T-cell (primary cell): Measurements from ENCODE around the gene CBX5. TPM values are rescaled to one million over a fixed set of nuclear protein-coding genes. Genes with fewer than 3 reads are reported as not detected.

Experiments
- ATAC-seq, 4 experiments: fragments of 200-7000 bp in 3 of 4; fragments of 150-1000 bp in 1 of 4; cut with Tn5 transposase; replicated peaks in 1 of 4; 1 replicate in 3 of 4; 2 replicates in 1 of 4; pipeline ENCODE4 v1.10.0; 2021; ENCODE audit warnings: moderate library complexity in 3 of 4, mild to moderate bottlenecking in 2 of 4, moderate number of reproducible peaks in 1 of 4
- CTCF ChIA-PET, 2 donors: fragments of 300-600 bp; sonication (Branson Sonifier 250); formaldehyde crosslinking; loops; one replicate each; lab custom pipeline; 2022; ENCODE audit warnings: antibody characterized with exemption in 2 of 2; lab: Charles Lee
- POLR2A ChIA-PET, 2 donors: fragments of 300-600 bp; sonication (Branson Sonifier 250); formaldehyde crosslinking; loops; one replicate each; lab custom pipeline; 2022; ENCODE audit warnings: antibody characterized with exemption in 2 of 2; lab: Charles Lee
- DNase-seq, 35 experiments: peaks; one replicate each; pipeline versions ENCODE4 v3.0.0 to v3.0.0-alpha.2; 2013 to 2023
- H3K27ac ChIP-seq: one replicate; pipeline ENCODE4 v1.5.1; 2013; ENCODE audit warnings: low read length
- H3K27me3 ChIP-seq, 2 experiments: replicated peaks in 1 of 2; 1 replicate in 1 of 2; 2 replicates in 1 of 2; pipeline versions ENCODE4 v1.6.1 to v1.7.0; 2013; ENCODE audit warnings: low read length in 1 of 2, mixed read lengths in 1 of 2; ENCODE audit not compliant: control insufficient read depth in 2 of 2, insufficient read depth in 2 of 2; ENCODE audit errors: extremely low read depth in 1 of 2
- H3K36me3 ChIP-seq, 2 donors: 1 replicate in 1 of 2; 2 replicates in 1 of 2; pipeline versions ENCODE4 v1.6.1 to v1.7.0; 2013; ENCODE audit warnings: low read length in 1 of 2; ENCODE audit not compliant: control insufficient read depth in 2 of 2, insufficient read depth in 1 of 2; ENCODE audit errors: extremely low read depth in 1 of 2
- H3K4me1 ChIP-seq, 2 experiments: 1 replicate in 1 of 2; 2 replicates in 1 of 2; pipeline versions ENCODE4 v1.6.1 to v1.7.0; 2013; ENCODE audit warnings: low read length in 2 of 2, mixed read lengths in 1 of 2; ENCODE audit not compliant: insufficient read depth in 2 of 2, control insufficient read depth in 1 of 2; ENCODE audit errors: extremely low read depth in 1 of 2
- H3K4me3 ChIP-seq, 2 donors: 1 replicate in 1 of 2; 2 replicates in 1 of 2; pipeline versions ENCODE4 v1.5.1 to v1.7.0; 2013; ENCODE audit warnings: mild to moderate bottlenecking in 2 of 2, low read length in 1 of 2, moderate library complexity in 1 of 2; ENCODE audit not compliant: control insufficient read depth in 1 of 2; ENCODE audit errors: extremely low read depth in 1 of 2
- H3K9me3 ChIP-seq: 2 replicates; pipeline ENCODE4 v1.7.0; 2013
- H3K27ac Mint-ChIP-seq, 2 donors: one replicate each; pipeline ENCODE4 v1.8.0; 2020 to 2021; ENCODE audit warnings: mild to moderate bottlenecking in 2 of 2, mixed read lengths in 2 of 2
- H3K27me3 Mint-ChIP-seq, 2 donors: one replicate each; pipeline ENCODE4 v1.8.0; 2021 to 2022; ENCODE audit warnings: mixed read lengths in 2 of 2
- H3K36me3 Mint-ChIP-seq: one replicate; pipeline ENCODE4 v1.8.0; 2021; ENCODE audit warnings: mixed read lengths
- H3K4me1 Mint-ChIP-seq, 3 donors: one replicate each; pipeline ENCODE4 v1.8.0; 2020 to 2022; ENCODE audit warnings: mixed read lengths in 3 of 3, mild to moderate bottlenecking in 1 of 3
- H3K4me3 Mint-ChIP-seq, 3 donors: one replicate each; pipeline ENCODE4 v1.8.0; 2020 to 2022; ENCODE audit warnings: mild to moderate bottlenecking in 3 of 3, mixed read lengths in 3 of 3, moderate library complexity in 3 of 3
- H3K9me3 Mint-ChIP-seq, 3 donors: one replicate each; pipeline ENCODE4 v1.8.0; 2020 to 2022; ENCODE audit warnings: mixed read lengths in 3 of 3
- WGBS: methylation state at CpG from one replicate; pipeline ENCODE4 v1.1.5; 2013; ENCODE audit warnings: missing lambda C conversion rate; ENCODE audit not compliant: insufficient coverage; 5-methylcytosine and 5-hydroxymethylcytosine counted together
- total RNA-seq, 35 experiments: library from RNA in 6 of 35; stranded (reverse) in 6 of 35; fragments of 120-200 nt in 1 of 35; gene quantifications; one replicate each; pipeline versions ENCODE4 v1.2.1 to v1.2.4 and lab custom pipeline; 2013 to 2026

CBX5 gene
- total RNA-seq, 5 donors from 2014 or later (not counting 1 experiment from before 2014, with no cell fraction given) = 43.8 to 54.5 (median 47.1) TPM

GRCh38 chr12:54257332-54257731, 22.6 kb downstream of the CBX5 start:
- DNase-seq (no peak), ATAC-seq (no peak)
- Mint-ChIP-seq H3K4me1 (peaks cover 22 to 29% (median 25%) of the 10 kb centered on the region in 3 donors), H3K9me3 (no peaks in the 10 kb centered on the region), H3K27ac (no peak overlapping the region), H3K4me3 (no peak overlapping the region), H3K27me3 (no peaks in the 10 kb centered on the region), H3K36me3 (peaks cover 21% of the 10 kb centered on the region)
- H3K27me3 ChIP-seq = no peaks in the 10 kb centered on the region
- CTCF ChIA-PET = interaction anchor here in 1 of 2 donors (0.6 to 1.0 kb wide), 2 partner anchors 11 to 15 kb away, joined by 3 to 7 read pairs; no protein-coding TSS in a partner anchor
- peaks cover 7 to 14% of the 10 kb centered on the region in 2 experiments for H3K4me1 ChIP-seq
- no peaks in the 10 kb centered on the region for H3K9me3 ChIP-seq
- no peak overlapping the region for H3K27ac ChIP-seq
- 100% methylated on average over 1 of the region's 8 CpGs for WGBS
- POLR2A ChIA-PET = no interaction called here
- peaks cover 0 to 30% of the 10 kb centered on the region in 2 donors for H3K36me3 ChIP-seq
- H3K4me3 ChIP-seq = no peak overlapping the region

GRCh38 chr12:54253240-54253639, 26.7 kb downstream of the CBX5 start:
- Histone ChIP-seq H3K9me3 (no peaks in the 10 kb centered on the region), H3K4me3 (no peak overlapping the region), H3K4me1 (peaks cover 0 to 5% of the 10 kb centered on the region in 2 experiments), H3K27ac (no peak overlapping the region), H3K36me3 (peaks cover 0 to 41% of the 10 kb centered on the region in 2 donors), H3K27me3 (no peaks in the 10 kb centered on the region)
- H3K4me3 Mint-ChIP-seq = no peak overlapping the region
- no peaks in the 10 kb centered on the region for H3K9me3 Mint-ChIP-seq
- ChIA-PET CTCF (interaction anchor here (0.6 to 1.9 kb wide), 6 partner anchors 15 to 280 kb away, joined by 3 to 9 read pairs (median 4); no protein-coding TSS in a partner anchor), POLR2A (interaction anchor here (0.6 to 0.8 kb wide), 2 partner anchors 9 to 44 kb away, joined by 5 to 11 read pairs; no protein-coding TSS in a partner anchor)
- DNase-seq (no peak), ATAC-seq (no peak)
- peaks cover 7 to 17% (median 10%) of the 10 kb centered on the region in 3 donors for H3K4me1 Mint-ChIP-seq
- no peaks in the 10 kb centered on the region for H3K27me3 Mint-ChIP-seq
- WGBS = 100% methylated on average over 1 of the region's 4 CpGs
- peaks cover 39% of the 10 kb centered on the region for H3K36me3 Mint-ChIP-seq
- H3K27ac Mint-ChIP-seq = no peak overlapping the region

- Mint-ChIP-seq H3K4me3 (no peak overlapping the region), H3K36me3 (peaks cover 41% of the 10 kb centered on the region), H3K27ac (no peak overlapping the region), H3K27me3 (no peaks in the 10 kb centered on the region), H3K9me3 (no peaks in the 10 kb centered on the region), H3K4me1 (peaks cover 5 to 10% (median 7%) of the 10 kb centered on the region in 3 donors)
- POLR2A ChIA-PET = interaction anchor here (0.6 to 0.8 kb wide), 4 partner anchors 29 to 360 kb away, joined by 3 to 9 read pairs (median 6); partner anchors contain the start of gene HNRNPA1 (in 1 of the 2)
- CTCF ChIA-PET = interaction anchor here (0.5 to 2.5 kb wide), 33 partner anchors 8 to 264 kb away, joined by 3 to 29 read pairs (median 4); partner anchors contain the start of genes COPZ1 (in 2 of the 2), CBX5 (in 1 of the 2) and HNRNPA1 (in 1 of the 2)
- DNase-seq = peak in 7 of 35 experiments; percentile 4 to 70 (median 17)
- peak; percentile 55 to 70 (median 60) for ATAC-seq
- H3K36me3 ChIP-seq = peaks cover 5 to 37% of the 10 kb centered on the region in 2 donors
- H3K27me3 ChIP-seq = no peaks in the 10 kb centered on the region
- WGBS = no CpG with 5 or more reads among the region's 1 CpG
- H3K4me3 ChIP-seq = no peak overlapping the region
- H3K9me3 ChIP-seq = no peaks in the 10 kb centered on the region
- peaks cover 0 to 5% of the 10 kb centered on the region in 2 experiments for H3K4me1 ChIP-seq
- no peak overlapping the region for H3K27ac ChIP-seq
Measured at GRCh38 chr12:54251667-54252284, 28.1 kb downstream of the CBX5 start.

GRCh38 chr12:54249489-54249888, 30.4 kb downstream of the CBX5 start:
- Mint-ChIP-seq H3K4me1 (peaks cover 5 to 7% (median 6%) of the 10 kb centered on the region in 3 donors), H3K36me3 (peaks cover 36% of the 10 kb centered on the region), H3K4me3 (no peak overlapping the region), H3K27ac (peak overlapping the region in 1 of 2 donors; percentile 71), H3K9me3 (no peaks in the 10 kb centered on the region), H3K27me3 (no peaks in the 10 kb centered on the region)
- Histone ChIP-seq H3K4me3 (no peak overlapping the region), H3K9me3 (no peaks in the 10 kb centered on the region), H3K4me1 (peaks cover 0 to 5% of the 10 kb centered on the region in 2 experiments), H3K36me3 (peaks cover 5 to 23% of the 10 kb centered on the region in 2 donors), H3K27ac (no peak overlapping the region), H3K27me3 (no peaks in the 10 kb centered on the region)
- ChIA-PET CTCF (interaction anchor here in 1 of 2 donors (0.6 to 1.1 kb wide), 4 partner anchors 10 to 132 kb away, joined by 3 to 4 read pairs (median 4); partner anchors contain the start of gene COPZ1), POLR2A (no interaction called here)
- no CpG with 5 or more reads among the region's 5 CpGs for WGBS
- DNase-seq = no peak
- no peak for ATAC-seq

- POLR2A ChIA-PET = no interaction called here
- ATAC-seq (no peak), DNase-seq (no peak)
- H3K36me3 Mint-ChIP-seq = peaks cover 36% of the 10 kb centered on the region
- Histone ChIP-seq H3K4me1 (peaks cover 0 to 5% of the 10 kb centered on the region in 2 experiments), H3K4me3 (no peak overlapping the region), H3K27ac (no peak overlapping the region), H3K36me3 (peaks cover 5 to 24% of the 10 kb centered on the region in 2 donors), H3K9me3 (no peaks in the 10 kb centered on the region), H3K27me3 (no peaks in the 10 kb centered on the region)
- H3K4me3 Mint-ChIP-seq = no peak overlapping the region
- H3K27me3 Mint-ChIP-seq = no peaks in the 10 kb centered on the region
- CTCF ChIA-PET = interaction anchor here in 1 of 2 donors (0.7 kb wide), 1 partner anchor 11 kb away, joined by 7 read pairs; no protein-coding TSS in a partner anchor
- H3K27ac Mint-ChIP-seq = no peak overlapping the region
- H3K4me1 Mint-ChIP-seq = peaks cover 4 to 5% (median 5%) of the 10 kb centered on the region in 3 donors
- WGBS = 92% methylated on average over 2 of the region's 6 CpGs
- no peaks in the 10 kb centered on the region for H3K9me3 Mint-ChIP-seq
Measured at GRCh38 chr12:54246011-54246641, 33.8 kb downstream of the CBX5 start.

GRCh38 chr12:54240971-54241588, 38.8 kb downstream of the CBX5 start:
- WGBS = no CpG with 5 or more reads among the region's 2 CpGs
- H3K27ac ChIP-seq = no peak overlapping the region
- no peak overlapping the region for H3K4me3 ChIP-seq
- Mint-ChIP-seq H3K4me3 (no peak overlapping the region), H3K36me3 (peaks cover 28% of the 10 kb centered on the region), H3K27ac (no peak overlapping the region), H3K4me1 (no peaks in the 10 kb centered on the region), H3K27me3 (no peaks in the 10 kb centered on the region), H3K9me3 (no peaks in the 10 kb centered on the region)
- H3K27me3 ChIP-seq = no peaks in the 10 kb centered on the region
- H3K36me3 ChIP-seq = peaks cover 6 to 34% of the 10 kb centered on the region in 2 donors
- ChIA-PET POLR2A (no interaction called here), CTCF (interaction anchor here in 1 of 2 donors (0.5 to 0.6 kb wide), 2 partner anchors 96 to 232 kb away, joined by 3 to 4 read pairs; partner anchors contain the start of gene HOXC8)
- no peaks in the 10 kb centered on the region for H3K4me1 ChIP-seq
- ATAC-seq (no peak), DNase-seq (no peak)
- no peaks in the 10 kb centered on the region for H3K9me3 ChIP-seq
